A549 (cell line): Measurements from ENCODE around the gene TFPI2.
A peak's percentile ranks its signal among the peaks of the same experiment; 100 is the strongest.

Experiments used
- CTCF ChIP-seq: fragments of >200 bp; sonication (Bioruptor Twin); formaldehyde crosslinking; IDR thresholded peaks from 3 replicates; pipeline ENCODE4 v1.5.1; 2016
- EP300 ChIP-seq, 2 experiments: fragments of >200 bp; sonication (Bioruptor Twin); formaldehyde crosslinking; IDR thresholded peaks; 2 replicates in 1 of 2; 3 replicates in 1 of 2; pipeline ENCODE4 v1.6.1; 2016 to 2017

GRCh38 chr7:93910076-93910994 is 19.8 kb upstream of the TFPI2 start:
- TF ChIP-seq CTCF (no peak), EP300 (IDR thresholded peaks at IDR 0.05) (peak; percentile 83 to 89; a peak in 4 of 5 replicates)
